ENCODE data around the gene WDR64.

The WDR64 gene

GRCh38 chr1:241840164-241840563 lies 188.1 kb downstream of the WDR64 start:
- no peak overlapping the region for H3K4me3 ChIP-seq (ENCODE audit: low read length)
- TF ChIP-seq CTCF (conservative IDR thresholded peaks at IDR 0.05; ENCODE audit: low read length): no peak
- no peak for DNase-seq (ENCODE audit: low read depth)

- TF ChIP-seq CTCF (conservative IDR thresholded peaks at IDR 0.05; ENCODE audit: low read length): no peak
- no peak for DNase-seq (ENCODE audit: low read depth)
Measured at GRCh38 chr1:241841691-241842090, 189.6 kb downstream of the WDR64 start.

GRCh38 chr1:241842565-241842964 lies 190.5 kb downstream of the WDR64 start:
- TF ChIP-seq CTCF (conservative IDR thresholded peaks at IDR 0.05; ENCODE audit: low read length): no peak
- no peak overlapping the region for H3K4me3 ChIP-seq (ENCODE audit: low read length)
- peak; percentile 60 for DNase-seq (ENCODE audit: low read depth)

More at GRCh38 chr1:241841691-241842090, 189.6 kb downstream of the WDR64 start:
- H3K4me3 ChIP-seq (ENCODE audit: low read length): no peak overlapping the region

GRCh38 chr1:241844593-241844992 lies 192.5 kb downstream of the WDR64 start:
- no peak for DNase-seq (ENCODE audit: low read depth)
- no peak overlapping the region for H3K4me3 ChIP-seq (ENCODE audit: low read length)
- TF ChIP-seq CTCF (conservative IDR thresholded peaks at IDR 0.05; ENCODE audit: low read length): no peak

GRCh38 chr1:241846375-241846774 lies 194.3 kb downstream of the WDR64 start:
- TF ChIP-seq CTCF (conservative IDR thresholded peaks at IDR 0.05; ENCODE audit: low read length): no peak
- no peak overlapping the region for H3K4me3 ChIP-seq (ENCODE audit: low read length)
- DNase-seq (ENCODE audit: low read depth): no peak

- DNase-seq (ENCODE audit: low read depth): no peak
Measured at GRCh38 chr1:241846862-241847539, 194.9 kb downstream of the WDR64 start.

More at GRCh38 chr1:241846862-241847539, 194.9 kb downstream of the WDR64 start:
- peak overlapping the region; percentile 96 for H3K4me3 ChIP-seq (ENCODE audit: low read length)
- no peak for TF ChIP-seq CTCF (conservative IDR thresholded peaks at IDR 0.05; ENCODE audit: low read length)
